Endodermal cell (in vitro differentiated cells): ENCODE results near the gene GNAI3. TPM values are rescaled to one million over a fixed set of nuclear protein-coding genes. Genes with fewer than 3 reads are reported as not detected.
A peak's percentile ranks its signal among the peaks of the same experiment; 100 is the strongest.

Experiments used
- DNase-seq: peaks from one replicate; pipeline ENCODE4 v3.0.0-alpha.2; 2017
- H3K27ac ChIP-seq: 2 replicates; pipeline ENCODE4 v1.5.1; 2013; ENCODE audit warnings: mild to moderate bottlenecking, low read depth, low read length, moderate library complexity
- H3K27me3 ChIP-seq: 2 replicates; pipeline ENCODE4 v1.6.1; 2013; ENCODE audit warnings: mild to moderate bottlenecking, low read length, moderate library complexity; ENCODE audit not compliant: insufficient read depth, control insufficient read depth, poor library complexity, severe bottlenecking
- H3K36me3 ChIP-seq: 2 replicates; pipeline ENCODE4 v1.7.0; 2013; ENCODE audit warnings: mild to moderate bottlenecking, low read length, moderate library complexity; ENCODE audit not compliant: control insufficient read depth, insufficient read depth
- H3K4me1 ChIP-seq: one replicate; pipeline ENCODE4 v1.7.0; 2013; ENCODE audit warnings: low read length; ENCODE audit not compliant: control insufficient read depth, insufficient read depth
- H3K4me3 ChIP-seq: 2 replicates; pipeline ENCODE4 v1.5.1; 2013; ENCODE audit warnings: mild to moderate bottlenecking, low read length, moderate library complexity
- H3K9ac ChIP-seq: 2 replicates; pipeline ENCODE4 v1.6.1; 2013; ENCODE audit warnings: mild to moderate bottlenecking, low read length, moderate library complexity; ENCODE audit not compliant: poor library complexity, severe bottlenecking; ENCODE audit errors: extremely low read depth
- H3K9me3 ChIP-seq: 2 replicates; pipeline ENCODE4 v1.6.1; 2013; ENCODE audit warnings: mild to moderate bottlenecking, low read length, moderate library complexity; ENCODE audit not compliant: control insufficient read depth
- H3K27ac Mint-ChIP-seq: 2 replicates; pipeline ENCODE4 v1.8.0; 2020; ENCODE audit warnings: mixed read lengths
- H3K27me3 Mint-ChIP-seq: 2 replicates; pipeline ENCODE4 v1.8.0; 2021; ENCODE audit warnings: mild to moderate bottlenecking, mixed read lengths; ENCODE audit not compliant: insufficient read depth
- H3K36me3 Mint-ChIP-seq: 2 replicates; pipeline ENCODE4 v1.8.0; 2020; ENCODE audit warnings: low read depth, mixed read lengths
- H3K4me1 Mint-ChIP-seq: 2 replicates; pipeline ENCODE4 v1.8.0; 2020; ENCODE audit warnings: mixed read lengths
- H3K4me3 Mint-ChIP-seq: 2 replicates; pipeline ENCODE4 v1.8.0; 2020; ENCODE audit warnings: mild to moderate bottlenecking, moderate library complexity, mixed read lengths
- H3K9me3 Mint-ChIP-seq: 2 replicates; pipeline ENCODE4 v1.8.0; 2020; ENCODE audit warnings: mild to moderate bottlenecking, mixed read lengths
- WGBS, 2 experiments: methylation state at CpG; one replicate each; pipeline versions ENCODE4 v1.1.5 to v1.1.7; 2013; ENCODE audit warnings: missing lambda C conversion rate in 2 of 2, mixed read lengths in 1 of 2; ENCODE audit not compliant: insufficient coverage in 1 of 2, insufficient read length in 1 of 2; 5-methylcytosine and 5-hydroxymethylcytosine counted together
- total RNA-seq, 2 donors: library from RNA; stranded (reverse); fragmentation: NEBNext Ultra II Directional in 1 of 2; extraction: Animal tissue kit (Norgen Biotek cat#: 25700) in 1 of 2; gene quantifications; 2 replicates in 1 of 2; 3 replicates in 1 of 2; pipeline ENCODE4 v1.2.1, GENCODE V29; 2021
- TF ChIP-seq, protein P1 (sequence below): fragments of 200-600 bp; sonication (generic); conservative IDR thresholded peaks from 2 replicates; pipeline ENCODE4 v1.5.0; 2021; ENCODE audit warnings: antibody characterized with exemption, mild to moderate bottlenecking

Gene GNAI3
- total RNA-seq, 2 donors from 2014 or later = 10.1 to 10.9 TPM

GRCh38 chr1:109626682-109627408 lies 78.4 kb downstream of the GNAI3 start:
- no peaks in the 10 kb centered on the region for H3K9me3 ChIP-seq
- H3K4me3 ChIP-seq = no peak overlapping the region
- no peak overlapping the region for H3K4me3 Mint-ChIP-seq
- peaks cover 25% of the 10 kb centered on the region for H3K36me3 ChIP-seq
- DNase-seq = peak; percentile 37
- H3K27ac ChIP-seq = no peak overlapping the region
- no peak overlapping the region for H3K9ac ChIP-seq
- WGBS, 2 experiments = 94 to 98% methylated on average over 16 to 21 of the region's 21 CpGs
- no peaks in the 10 kb centered on the region for H3K27me3 Mint-ChIP-seq
- no peaks in the 10 kb centered on the region for H3K9me3 Mint-ChIP-seq
- H3K4me1 Mint-ChIP-seq = no peaks in the 10 kb centered on the region
- TF ChIP-seq, protein P1, sequence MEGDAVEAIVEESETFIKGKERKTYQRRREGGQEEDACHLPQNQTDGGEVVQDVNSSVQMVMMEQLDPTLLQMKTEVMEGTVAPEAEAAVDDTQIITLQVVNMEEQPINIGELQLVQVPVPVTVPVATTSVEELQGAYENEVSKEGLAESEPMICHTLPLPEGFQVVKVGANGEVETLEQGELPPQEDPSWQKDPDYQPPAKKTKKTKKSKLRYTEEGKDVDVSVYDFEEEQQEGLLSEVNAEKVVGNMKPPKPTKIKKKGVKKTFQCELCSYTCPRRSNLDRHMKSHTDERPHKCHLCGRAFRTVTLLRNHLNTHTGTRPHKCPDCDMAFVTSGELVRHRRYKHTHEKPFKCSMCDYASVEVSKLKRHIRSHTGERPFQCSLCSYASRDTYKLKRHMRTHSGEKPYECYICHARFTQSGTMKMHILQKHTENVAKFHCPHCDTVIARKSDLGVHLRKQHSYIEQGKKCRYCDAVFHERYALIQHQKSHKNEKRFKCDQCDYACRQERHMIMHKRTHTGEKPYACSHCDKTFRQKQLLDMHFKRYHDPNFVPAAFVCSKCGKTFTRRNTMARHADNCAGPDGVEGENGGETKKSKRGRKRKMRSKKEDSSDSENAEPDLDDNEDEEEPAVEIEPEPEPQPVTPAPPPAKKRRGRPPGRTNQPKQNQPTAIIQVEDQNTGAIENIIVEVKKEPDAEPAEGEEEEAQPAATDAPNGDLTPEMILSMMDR = no peak
- H3K36me3 Mint-ChIP-seq = peaks cover 33% of the 10 kb centered on the region
- H3K27me3 ChIP-seq = no peaks in the 10 kb centered on the region
- peaks cover 1% of the 10 kb centered on the region for H3K4me1 ChIP-seq
- H3K27ac Mint-ChIP-seq = no peak overlapping the region

DNA sequence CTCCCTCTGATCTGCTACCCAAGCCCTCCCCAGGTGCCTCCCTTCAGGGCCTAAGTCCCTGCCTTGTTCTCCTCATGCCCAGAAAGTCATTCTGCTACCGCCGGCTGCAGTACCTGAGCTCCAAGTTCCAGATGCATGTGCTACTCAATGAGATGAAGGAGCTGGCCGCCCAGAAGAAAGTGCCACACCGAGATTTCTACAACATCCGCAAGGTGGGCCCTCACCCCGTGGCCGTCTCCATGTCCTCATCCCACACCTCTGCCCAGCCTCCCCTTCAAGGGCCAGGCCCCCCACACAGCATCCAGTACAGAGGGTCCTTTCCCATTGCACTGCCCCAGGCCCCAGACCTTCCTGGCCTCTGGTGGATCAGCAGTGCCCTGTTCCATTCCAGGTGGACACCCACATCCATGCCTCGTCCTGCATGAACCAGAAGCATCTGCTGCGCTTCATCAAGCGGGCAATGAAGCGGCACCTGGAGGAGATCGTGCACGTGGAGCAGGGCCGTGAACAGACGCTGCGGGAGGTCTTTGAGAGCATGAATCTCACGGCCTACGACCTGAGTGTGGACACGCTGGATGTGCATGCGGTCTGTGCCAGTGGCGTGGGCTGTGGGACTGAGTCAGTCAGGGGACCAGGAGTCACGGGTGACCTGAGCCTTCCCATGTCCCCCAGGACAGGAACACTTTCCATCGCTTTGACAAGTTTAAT lies 79.4 kb downstream of the GNAI3 start:
- Histone ChIP-seq H3K9me3 (no peaks in the 10 kb centered on the region), H3K36me3 (peaks cover 25% of the 10 kb centered on the region), H3K27ac (no peak overlapping the region), H3K4me3 (no peak overlapping the region), H3K27me3 (no peaks in the 10 kb centered on the region), H3K9ac (no peak overlapping the region), H3K4me1 (no peaks in the 10 kb centered on the region)
- no peaks in the 10 kb centered on the region for H3K9me3 Mint-ChIP-seq
- no peak overlapping the region for H3K4me3 Mint-ChIP-seq
- TF ChIP-seq, protein P1 = no peak
- peak overlapping the region; percentile 66 for H3K27ac Mint-ChIP-seq
- H3K27me3 Mint-ChIP-seq = no peaks in the 10 kb centered on the region
- H3K4me1 Mint-ChIP-seq = no peaks in the 10 kb centered on the region
- DNase-seq = peak; percentile 33
- 93 to 96% methylated on average over 23 of the region's 23 CpGs for WGBS, 2 experiments
- H3K36me3 Mint-ChIP-seq = peaks cover 35% of the 10 kb centered on the region

DNA sequence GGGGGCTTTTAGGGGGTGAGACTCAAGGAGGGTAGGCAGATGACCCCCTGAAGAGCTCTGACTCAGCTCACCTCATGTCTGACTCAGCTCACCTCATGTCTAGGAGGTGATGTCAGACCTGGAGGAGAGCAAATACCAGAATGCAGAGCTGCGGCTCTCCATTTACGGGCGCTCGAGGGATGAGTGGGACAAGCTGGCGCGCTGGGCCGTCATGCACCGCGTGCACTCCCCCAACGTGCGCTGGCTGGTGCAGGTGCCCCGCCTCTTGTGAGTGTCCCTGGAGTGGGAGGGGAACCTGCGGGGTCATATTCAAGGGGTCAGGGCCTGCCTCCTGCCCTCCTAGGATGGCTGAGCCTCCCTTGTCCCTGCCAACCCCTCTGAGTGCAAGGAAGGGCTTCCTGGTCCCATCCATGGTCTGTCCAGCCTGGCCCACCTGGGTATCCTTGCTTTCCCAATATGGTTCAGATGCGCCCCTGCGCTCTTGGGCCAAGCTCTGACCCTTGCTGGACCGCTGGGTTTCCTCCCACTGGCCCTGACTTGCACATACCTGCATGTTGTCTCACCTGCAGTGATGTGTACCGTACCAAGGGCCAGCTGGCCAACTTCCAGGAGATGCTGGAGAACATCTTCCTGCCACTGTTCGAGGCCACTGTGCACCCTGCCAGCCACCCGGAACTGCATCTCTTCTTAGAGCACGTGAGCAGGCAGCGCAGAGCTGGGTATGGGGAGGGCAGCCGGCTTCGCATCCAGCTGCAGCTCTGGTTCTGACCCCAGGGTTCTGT lies 80.3 kb downstream of the GNAI3 start:
- Mint-ChIP-seq H3K27ac (no peak overlapping the region), H3K4me1 (no peaks in the 10 kb centered on the region)
- DNase-seq = peak; percentile 39

More for the DNA sequence above, 80.3 kb downstream of the GNAI3 start:
- peaks cover 25% of the 10 kb centered on the region for H3K36me3 ChIP-seq
- no peaks in the 10 kb centered on the region for H3K27me3 ChIP-seq
- Mint-ChIP-seq H3K36me3 (peaks cover 35% of the 10 kb centered on the region), H3K4me3 (no peak overlapping the region), H3K9me3 (no peaks in the 10 kb centered on the region), H3K27me3 (no peaks in the 10 kb centered on the region)
- no peak overlapping the region for H3K4me3 ChIP-seq
- TF ChIP-seq, protein P1 = no peak
- no peak overlapping the region for H3K9ac ChIP-seq
- H3K9me3 ChIP-seq = no peaks in the 10 kb centered on the region
- WGBS, 2 experiments = 93 to 98% methylated on average over 11 to 23 of the region's 23 CpGs
- H3K27ac ChIP-seq = no peak overlapping the region
- no peaks in the 10 kb centered on the region for H3K4me1 ChIP-seq
